ENCODE measurements around the gene ERVH48-1. TPM values are rescaled to one million over a fixed set of nuclear protein-coding genes. Genes with fewer than 3 reads are reported as not detected.
"Not testable (repeated sequence)": the region's sequence is repeated elsewhere in the genome, so short reads cannot be mapped to it uniquely, and the experiment has no call there.

Gene ERVH48-1
- total RNA-seq, 2 donors from 2014 or later: not detected

GRCh38 chr21:42941696-42942085, 16.3 kb upstream of the ERVH48-1 start:
- no peaks in the 10 kb centered on the region for H3K9me3 ChIP-seq
- H3K27ac ChIP-seq: no peak overlapping the region
- H3K36me3 ChIP-seq: no peaks in the 10 kb centered on the region
- H3K9ac ChIP-seq (ENCODE audit: low read depth in 2 of 2, low read length in 2 of 2): no peak overlapping the region
- H3K4me3 ChIP-seq: no peak overlapping the region
- no peaks in the 10 kb centered on the region for H3K4me1 ChIP-seq
- TF ChIP-seq CTCF (IDR thresholded peaks at IDR 0.05): no peak
- intact Hi-C loops (cut with DNase I): no loop called here
- no peaks in the 10 kb centered on the region for H3K27me3 ChIP-seq
- no peak for DNase-seq

- Histone ChIP-seq H3K4me1 (no peaks in the 10 kb centered on the region), H3K9ac (ENCODE audit: low read depth in 2 of 2, low read length in 2 of 2) (no peak overlapping the region), H3K27me3 (no peaks in the 10 kb centered on the region), H3K9me3 (no peaks in the 10 kb centered on the region), H3K27ac (peak overlapping the region; percentile 4), H3K4me3 (no peak overlapping the region), H3K36me3 (no peaks in the 10 kb centered on the region)
- intact Hi-C loops (cut with DNase I): no loop called here
- peak; percentile 67 for DNase-seq
- no peak for TF ChIP-seq CTCF (IDR thresholded peaks at IDR 0.05)
These were observed 14.4 kb upstream of the ERVH48-1 start for GRCh38 chr21:42939582-42940413.

- H3K27me3 ChIP-seq; H3K4me1 ChIP-seq; H3K9me3 ChIP-seq; H3K36me3 ChIP-seq; DNase-seq; H3K27ac ChIP-seq; intact Hi-C loops (cut with DNase I); H3K9ac ChIP-seq (ENCODE audit: low read depth in 2 of 2, low read length in 2 of 2); H3K4me3 ChIP-seq: not testable (repeated sequence)
These were observed 13.2 kb upstream of the ERVH48-1 start for GRCh38 chr21:42938606-42938995.

- Histone ChIP-seq H3K4me3 (no peak overlapping the region), H3K9me3 (no peaks in the 10 kb centered on the region), H3K9ac (ENCODE audit: low read depth in 2 of 2, low read length in 2 of 2) (no peak overlapping the region), H3K4me1 (no peaks in the 10 kb centered on the region), H3K27ac (no peak overlapping the region), H3K36me3 (no peaks in the 10 kb centered on the region), H3K27me3 (no peaks in the 10 kb centered on the region)
- intact Hi-C loops (cut with DNase I): no loop called here
- DNase-seq: no peak
- no peak for TF ChIP-seq CTCF (IDR thresholded peaks at IDR 0.05)
These were observed 12.7 kb upstream of the ERVH48-1 start for GRCh38 chr21:42937960-42938605.

GRCh38 chr21:42937034-42937940, 11.9 kb upstream of the ERVH48-1 start:
- H3K36me3 ChIP-seq; H3K4me1 ChIP-seq; intact Hi-C loops (cut with DNase I); H3K9ac ChIP-seq (ENCODE audit: low read depth in 2 of 2, low read length in 2 of 2); H3K27me3 ChIP-seq; DNase-seq; H3K27ac ChIP-seq; H3K4me3 ChIP-seq; H3K9me3 ChIP-seq: not testable (repeated sequence)

- H3K4me1 ChIP-seq; H3K27ac ChIP-seq; H3K4me3 ChIP-seq; H3K9me3 ChIP-seq; H3K36me3 ChIP-seq; DNase-seq; H3K9ac ChIP-seq (ENCODE audit: low read depth in 2 of 2, low read length in 2 of 2); intact Hi-C loops (cut with DNase I); H3K27me3 ChIP-seq: not testable (repeated sequence)
These were observed 10.9 kb upstream of the ERVH48-1 start for GRCh38 chr21:42936360-42936759.

- H3K27ac ChIP-seq; intact Hi-C loops (cut with DNase I); DNase-seq: not testable (repeated sequence)
These were observed 8.5 kb upstream of the ERVH48-1 start for GRCh38 chr21:42933973-42934372.

GRCh38 chr21:42933137-42933970, 7.9 kb upstream of the ERVH48-1 start:
- intact Hi-C loops (cut with DNase I); H3K36me3 ChIP-seq; H3K27me3 ChIP-seq; H3K4me1 ChIP-seq; DNase-seq; H3K27ac ChIP-seq; H3K9me3 ChIP-seq; H3K9ac ChIP-seq (ENCODE audit: low read depth in 2 of 2, low read length in 2 of 2); H3K4me3 ChIP-seq: not testable (repeated sequence)

More at GRCh38 chr21:42933973-42934372, 8.5 kb upstream of the ERVH48-1 start:
- H3K27me3 ChIP-seq; H3K9ac ChIP-seq (ENCODE audit: low read depth in 2 of 2, low read length in 2 of 2); H3K4me1 ChIP-seq; H3K4me3 ChIP-seq; H3K9me3 ChIP-seq; H3K36me3 ChIP-seq: not testable (repeated sequence)

- intact Hi-C loops (cut with DNase I); H3K9ac ChIP-seq (ENCODE audit: low read depth in 2 of 2, low read length in 2 of 2); H3K27me3 ChIP-seq; H3K36me3 ChIP-seq; H3K27ac ChIP-seq; DNase-seq; H3K4me3 ChIP-seq; H3K4me1 ChIP-seq; H3K9me3 ChIP-seq: not testable (repeated sequence)
These were observed 7.1 kb upstream of the ERVH48-1 start for GRCh38 chr21:42932378-42933136.

Measured in colonic mucosa (tissue), 4 donors.